Measurements from ENCODE around the gene DIDO1.

DIDO1 gene

DNA sequence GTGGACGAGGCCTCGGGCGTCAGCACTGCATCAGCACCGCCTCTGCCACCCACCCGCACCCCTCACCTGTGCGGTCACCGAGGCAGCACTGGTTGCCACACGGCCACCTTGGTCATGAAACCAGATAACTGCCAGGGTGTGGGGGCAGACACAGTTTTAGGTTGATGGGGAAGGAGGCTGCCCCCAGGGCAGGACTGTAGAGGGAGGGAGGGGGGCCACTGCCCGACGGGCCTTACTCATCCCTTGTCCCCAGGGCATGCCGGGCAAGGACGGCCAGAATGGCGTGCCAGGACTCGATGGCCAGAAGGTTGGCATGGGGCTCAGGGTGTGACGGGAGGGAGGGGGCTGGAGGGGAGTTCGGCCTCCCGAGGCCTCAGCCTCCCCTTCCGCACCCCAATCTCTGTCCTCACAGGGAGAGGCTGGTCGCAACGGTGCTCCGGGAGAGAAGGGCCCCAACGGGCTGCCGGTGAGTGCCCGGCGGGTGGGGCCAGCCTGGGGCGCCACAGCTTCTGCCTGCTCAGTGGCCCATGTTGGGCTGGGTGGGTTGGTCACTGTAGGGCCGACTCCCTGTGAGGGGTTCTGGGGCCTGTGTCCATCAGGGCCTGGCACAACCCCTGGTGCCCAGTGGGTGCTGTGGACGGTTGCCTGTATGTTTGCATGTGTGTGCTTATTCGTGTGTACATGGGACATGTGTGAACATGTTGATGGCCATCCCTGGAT, 97.6 kb downstream of the DIDO1 start:
- no peak overlapping the region for H3K4me2 ChIP-seq (ENCODE audit: low read length)
- no peaks in the 10 kb centered on the region for H3K36me3 ChIP-seq (replicated peaks; ENCODE audit: low read depth, low read length)
- H3K79me2 ChIP-seq (ENCODE audit: low read length), result no peaks in the 10 kb centered on the region
- H4K20me1 ChIP-seq (ENCODE audit: insufficient read depth, low read length), result no peaks in the 10 kb centered on the region
- H3K27me3 ChIP-seq (ENCODE audit: low read depth, low read length), result no peaks in the 10 kb centered on the region
- no peak overlapping the region for H2AFZ ChIP-seq (ENCODE audit: low read depth, low read length)
- H3K9me3 ChIP-seq (ENCODE audit: insufficient read depth, low read length), result no peaks in the 10 kb centered on the region
- H3K4me3 ChIP-seq (ENCODE audit: low read length), result no peak overlapping the region
- H3K9ac ChIP-seq (ENCODE audit: low read length), result no peak overlapping the region
- no peak overlapping the region for H3K27ac ChIP-seq (ENCODE audit: low read length)
- no peak for TF ChIP-seq EZH2phosphoT487 (IDR thresholded peaks at IDR 0.05; ENCODE audit: low read depth)
- TF ChIP-seq, protein P1, sequence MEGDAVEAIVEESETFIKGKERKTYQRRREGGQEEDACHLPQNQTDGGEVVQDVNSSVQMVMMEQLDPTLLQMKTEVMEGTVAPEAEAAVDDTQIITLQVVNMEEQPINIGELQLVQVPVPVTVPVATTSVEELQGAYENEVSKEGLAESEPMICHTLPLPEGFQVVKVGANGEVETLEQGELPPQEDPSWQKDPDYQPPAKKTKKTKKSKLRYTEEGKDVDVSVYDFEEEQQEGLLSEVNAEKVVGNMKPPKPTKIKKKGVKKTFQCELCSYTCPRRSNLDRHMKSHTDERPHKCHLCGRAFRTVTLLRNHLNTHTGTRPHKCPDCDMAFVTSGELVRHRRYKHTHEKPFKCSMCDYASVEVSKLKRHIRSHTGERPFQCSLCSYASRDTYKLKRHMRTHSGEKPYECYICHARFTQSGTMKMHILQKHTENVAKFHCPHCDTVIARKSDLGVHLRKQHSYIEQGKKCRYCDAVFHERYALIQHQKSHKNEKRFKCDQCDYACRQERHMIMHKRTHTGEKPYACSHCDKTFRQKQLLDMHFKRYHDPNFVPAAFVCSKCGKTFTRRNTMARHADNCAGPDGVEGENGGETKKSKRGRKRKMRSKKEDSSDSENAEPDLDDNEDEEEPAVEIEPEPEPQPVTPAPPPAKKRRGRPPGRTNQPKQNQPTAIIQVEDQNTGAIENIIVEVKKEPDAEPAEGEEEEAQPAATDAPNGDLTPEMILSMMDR (IDR thresholded peaks at IDR 0.05; ENCODE audit: low read depth, low read length), result no peak
- H3K4me1 ChIP-seq (ENCODE audit: low read length), result peaks cover 50% of the 10 kb centered on the region

DNA sequence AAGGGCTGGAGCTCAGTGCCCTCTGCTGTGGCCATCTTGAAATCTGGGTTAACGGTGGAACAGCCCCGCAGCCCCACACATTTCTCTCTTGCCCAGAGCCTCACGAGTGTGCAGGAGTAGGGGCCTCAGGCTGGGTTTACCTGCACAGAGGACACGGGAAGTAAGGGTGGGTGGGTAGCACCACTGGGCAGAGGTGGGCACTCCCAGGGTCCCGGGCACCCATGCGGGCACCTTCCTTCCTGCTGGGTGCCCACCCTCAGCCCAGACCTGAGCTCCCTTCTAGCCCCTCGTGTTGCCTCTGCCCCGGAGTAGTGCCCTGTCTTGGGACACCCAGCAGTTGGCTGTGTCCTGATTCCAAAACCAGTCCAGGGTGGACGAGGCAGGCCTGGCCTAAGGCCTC, 98.3 kb downstream of the DIDO1 start:
- H3K4me1 ChIP-seq (ENCODE audit: low read length), result peaks cover 52% of the 10 kb centered on the region
- H3K27ac ChIP-seq (ENCODE audit: low read length), result no peak overlapping the region
- no peaks in the 10 kb centered on the region for H3K9me3 ChIP-seq (ENCODE audit: insufficient read depth, low read length)
- H3K79me2 ChIP-seq (ENCODE audit: low read length), result no peaks in the 10 kb centered on the region
- no peaks in the 10 kb centered on the region for H3K27me3 ChIP-seq (ENCODE audit: low read depth, low read length)
- no peaks in the 10 kb centered on the region for H4K20me1 ChIP-seq (ENCODE audit: insufficient read depth, low read length)
- no peak overlapping the region for H3K9ac ChIP-seq (ENCODE audit: low read length)
- no peak overlapping the region for H2AFZ ChIP-seq (ENCODE audit: low read depth, low read length)
- no peak overlapping the region for H3K4me2 ChIP-seq (ENCODE audit: low read length)
- H3K36me3 ChIP-seq (replicated peaks; ENCODE audit: low read depth, low read length), result no peaks in the 10 kb centered on the region
- H3K4me3 ChIP-seq (ENCODE audit: low read length), result no peak overlapping the region
- TF ChIP-seq EZH2phosphoT487 (IDR thresholded peaks at IDR 0.05; ENCODE audit: low read depth), result no peak
- TF ChIP-seq, protein P1 (IDR thresholded peaks at IDR 0.05; ENCODE audit: low read depth, low read length), result no peak
